ENCODE results near the gene TFR2.
A peak's percentile ranks its signal among the peaks of the same experiment; 100 is the strongest.

Gene TFR2

GRCh38 chr7:100641463-100641859 lies at the start of gene TFR2:
TFR2 (minus strand) TSS chr7:100641552; CDS start chr7:100641509, 43 bp downstream.
- no peak for DNase-seq (ENCODE audit: low read depth)

- DNase-seq (ENCODE audit: low read depth) = no peak
Measured at GRCh38 chr7:100689230-100690135, 48.1 kb upstream of the TFR2 start.

- no peak for DNase-seq (ENCODE audit: low read depth)
Measured at GRCh38 chr7:100688326-100688860, 47.0 kb upstream of the TFR2 start.

GRCh38 chr7:100687751-100688300 lies 46.5 kb upstream of the TFR2 start:
- no peak for DNase-seq (ENCODE audit: low read depth)

- no peak for DNase-seq (ENCODE audit: low read depth)
Measured at GRCh38 chr7:100687261-100687660, 45.9 kb upstream of the TFR2 start.

GRCh38 chr7:100686822-100687211 lies 45.5 kb upstream of the TFR2 start:
- DNase-seq (ENCODE audit: low read depth) = no peak

- no peak for DNase-seq (ENCODE audit: low read depth)
Measured at GRCh38 chr7:100686201-100686821, 45.0 kb upstream of the TFR2 start.

GRCh38 chr7:100685631-100686145 lies 44.3 kb upstream of the TFR2 start:
- DNase-seq (ENCODE audit: low read depth) = no peak

GRCh38 chr7:100685049-100685605 lies 43.8 kb upstream of the TFR2 start:
- DNase-seq (ENCODE audit: low read depth) = no peak

GRCh38 chr7:100684534-100685042 lies 43.2 kb upstream of the TFR2 start:
- no peak for DNase-seq (ENCODE audit: low read depth)

- DNase-seq (ENCODE audit: low read depth) = no peak
Measured at GRCh38 chr7:100683659-100684533, 42.5 kb upstream of the TFR2 start.

- no peak for DNase-seq (ENCODE audit: low read depth)
Measured at GRCh38 chr7:100682991-100683658, 41.8 kb upstream of the TFR2 start.

- peak; percentile 34 for DNase-seq (ENCODE audit: low read depth)
Measured at GRCh38 chr7:100682228-100682741, 40.9 kb upstream of the TFR2 start.

GRCh38 chr7:100681491-100682227 lies 40.3 kb upstream of the TFR2 start:
- DNase-seq (ENCODE audit: low read depth) = no peak

GRCh38 chr7:100680576-100681271 lies 39.4 kb upstream of the TFR2 start:
- no peak for DNase-seq (ENCODE audit: low read depth)

GRCh38 chr7:100679927-100680575 lies 38.7 kb upstream of the TFR2 start:
- no peak for DNase-seq (ENCODE audit: low read depth)

GRCh38 chr7:100679129-100679926 lies 38.0 kb upstream of the TFR2 start:
- DNase-seq (ENCODE audit: low read depth) = no peak
